C4-2B (cell line): ENCODE results near the gene PPP1R17.

ENCODE experiments used
- H3K27ac ChIP-seq: fragments of 450-650 bp; 2 replicates; pipeline ENCODE4 v1.5.1; 2017
- ZFX ChIP-seq: fragments of 450-650 bp; IDR thresholded peaks from 2 replicates; pipeline ENCODE4 v1.6.1; 2017
- TF ChIP-seq, protein P1 (sequence below): fragments of 450-650 bp; conservative IDR thresholded peaks from 2 replicates; pipeline ENCODE4 v1.5.1; 2017; ENCODE audit warnings: mild to moderate bottlenecking

Gene PPP1R17

DNA sequence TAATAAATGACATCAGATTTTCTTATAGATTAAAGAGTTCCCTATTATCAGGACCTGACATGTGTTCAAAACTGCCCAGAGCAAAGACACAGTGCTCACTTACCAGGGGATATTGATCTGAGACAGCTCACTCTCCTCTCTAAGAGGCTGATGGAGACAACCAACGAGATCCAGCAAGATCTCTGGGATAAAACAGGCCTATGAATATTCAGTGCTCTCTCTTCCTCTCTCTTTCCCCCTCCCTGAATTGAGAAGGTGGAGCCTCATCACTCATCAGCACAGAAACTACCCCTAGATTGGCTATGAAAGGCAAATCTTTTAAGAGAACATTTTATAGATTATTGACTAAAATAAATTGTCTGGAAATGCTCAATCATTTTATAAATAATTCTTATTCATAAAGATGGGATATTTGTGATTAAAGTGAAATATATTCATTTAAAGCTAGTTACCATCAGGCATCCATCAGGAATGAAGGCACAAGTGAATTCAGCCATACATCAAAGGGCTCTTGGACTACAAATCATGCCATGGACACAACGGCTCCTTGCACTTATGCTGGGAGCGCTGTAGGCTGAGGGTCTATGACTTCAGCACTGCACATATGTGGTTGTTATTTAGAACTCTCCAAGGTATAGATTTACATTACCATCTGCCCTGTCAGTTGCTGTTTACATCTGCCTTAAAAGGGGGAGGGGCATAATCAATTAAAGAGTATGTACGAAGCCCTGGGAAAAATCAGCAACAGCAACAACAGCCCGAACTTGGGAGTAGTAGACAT lies 3.4 kb upstream of the PPP1R17 start:
- no peak overlapping the region for H3K27ac ChIP-seq
- TF ChIP-seq, protein P1, sequence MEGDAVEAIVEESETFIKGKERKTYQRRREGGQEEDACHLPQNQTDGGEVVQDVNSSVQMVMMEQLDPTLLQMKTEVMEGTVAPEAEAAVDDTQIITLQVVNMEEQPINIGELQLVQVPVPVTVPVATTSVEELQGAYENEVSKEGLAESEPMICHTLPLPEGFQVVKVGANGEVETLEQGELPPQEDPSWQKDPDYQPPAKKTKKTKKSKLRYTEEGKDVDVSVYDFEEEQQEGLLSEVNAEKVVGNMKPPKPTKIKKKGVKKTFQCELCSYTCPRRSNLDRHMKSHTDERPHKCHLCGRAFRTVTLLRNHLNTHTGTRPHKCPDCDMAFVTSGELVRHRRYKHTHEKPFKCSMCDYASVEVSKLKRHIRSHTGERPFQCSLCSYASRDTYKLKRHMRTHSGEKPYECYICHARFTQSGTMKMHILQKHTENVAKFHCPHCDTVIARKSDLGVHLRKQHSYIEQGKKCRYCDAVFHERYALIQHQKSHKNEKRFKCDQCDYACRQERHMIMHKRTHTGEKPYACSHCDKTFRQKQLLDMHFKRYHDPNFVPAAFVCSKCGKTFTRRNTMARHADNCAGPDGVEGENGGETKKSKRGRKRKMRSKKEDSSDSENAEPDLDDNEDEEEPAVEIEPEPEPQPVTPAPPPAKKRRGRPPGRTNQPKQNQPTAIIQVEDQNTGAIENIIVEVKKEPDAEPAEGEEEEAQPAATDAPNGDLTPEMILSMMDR, result no peak
- TF ChIP-seq ZFX, result no peak

DNA sequence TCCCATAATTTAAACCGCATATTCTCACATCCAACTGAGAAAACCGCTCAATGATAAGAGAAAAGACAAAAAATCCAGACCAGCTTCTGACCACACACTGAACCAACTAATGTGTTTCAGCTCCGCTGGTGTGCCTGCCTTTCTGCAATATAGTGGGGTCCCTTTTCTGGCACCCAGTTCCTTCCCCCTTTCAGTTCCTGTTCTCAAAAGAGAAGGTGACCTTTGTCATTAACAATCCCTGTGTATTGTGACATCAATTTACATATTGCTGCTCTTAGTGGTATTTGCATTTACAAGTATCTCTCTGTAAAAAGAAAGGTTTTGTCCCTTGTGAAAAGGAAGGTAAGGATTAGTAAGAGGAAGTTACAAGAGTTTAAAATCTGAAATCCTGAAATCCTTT lies 1.4 kb downstream of the PPP1R17 start:
- no peak overlapping the region for H3K27ac ChIP-seq
- TF ChIP-seq ZFX, result no peak
- TF ChIP-seq, protein P1, result no peak

DNA sequence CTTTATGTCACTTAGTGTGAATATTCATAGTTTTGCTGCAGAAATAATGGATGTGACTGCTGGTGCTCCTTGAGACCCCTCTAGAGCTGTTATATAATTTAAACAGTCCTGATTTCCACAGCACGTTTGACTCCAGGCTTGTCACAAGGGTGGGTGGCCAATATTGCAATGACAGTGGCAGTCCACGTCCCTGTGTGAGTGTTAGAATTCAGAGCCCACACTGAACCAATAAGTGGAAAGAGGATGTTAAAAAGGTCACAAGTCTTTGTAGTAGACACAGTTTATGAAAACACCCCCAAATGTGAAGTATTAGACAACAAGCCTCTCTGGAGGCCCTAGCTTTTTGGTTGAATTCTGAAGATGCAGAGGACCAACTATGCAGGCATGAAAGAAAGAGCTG lies 2.0 kb downstream of the PPP1R17 start:
- TF ChIP-seq ZFX, result no peak
- TF ChIP-seq, protein P1, result no peak
- no peak overlapping the region for H3K27ac ChIP-seq

DNA sequence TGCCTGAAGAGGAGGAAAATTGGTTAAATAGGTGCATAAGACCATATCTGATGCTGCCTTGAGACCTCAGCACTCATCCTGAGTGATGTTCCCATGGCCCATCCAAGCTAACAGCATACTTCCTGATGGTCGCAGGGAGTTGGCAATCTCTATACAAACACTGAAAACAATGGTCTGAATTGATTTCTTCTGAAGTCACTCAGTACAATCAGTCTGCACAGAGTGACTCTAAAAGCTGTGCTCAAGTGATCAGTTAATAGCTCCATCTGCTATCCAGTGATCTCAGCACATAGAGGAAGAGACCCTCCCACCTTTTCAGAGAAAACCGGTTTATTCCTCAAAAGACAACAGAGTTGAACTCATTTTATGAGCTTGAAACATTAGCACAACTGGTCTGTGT lies 3.9 kb downstream of the PPP1R17 start:
- TF ChIP-seq ZFX, result no peak
- TF ChIP-seq, protein P1, result no peak
- H3K27ac ChIP-seq, result no peak overlapping the region

DNA sequence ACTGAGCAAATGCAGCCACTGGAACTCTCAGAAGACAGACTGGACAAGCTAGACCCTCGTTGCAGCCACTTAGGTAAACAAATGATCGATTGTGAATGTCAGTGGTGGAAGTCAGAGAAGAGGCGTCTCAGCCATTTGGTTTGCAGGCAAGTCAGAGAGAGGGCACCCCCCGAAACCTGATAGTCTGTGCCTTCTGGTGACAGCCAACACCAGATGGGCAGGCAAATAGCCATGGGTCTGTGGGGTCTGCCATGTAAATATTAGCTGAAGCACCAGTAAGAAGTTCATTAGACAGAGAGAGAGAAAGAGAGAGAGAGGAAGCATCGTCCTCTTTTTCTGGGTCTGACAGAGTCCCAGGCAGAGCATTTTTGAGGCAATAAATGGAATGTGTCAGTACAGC lies 5.4 kb downstream of the PPP1R17 start:
- no peak overlapping the region for H3K27ac ChIP-seq
- TF ChIP-seq, protein P1, result no peak
- TF ChIP-seq ZFX, result no peak

DNA sequence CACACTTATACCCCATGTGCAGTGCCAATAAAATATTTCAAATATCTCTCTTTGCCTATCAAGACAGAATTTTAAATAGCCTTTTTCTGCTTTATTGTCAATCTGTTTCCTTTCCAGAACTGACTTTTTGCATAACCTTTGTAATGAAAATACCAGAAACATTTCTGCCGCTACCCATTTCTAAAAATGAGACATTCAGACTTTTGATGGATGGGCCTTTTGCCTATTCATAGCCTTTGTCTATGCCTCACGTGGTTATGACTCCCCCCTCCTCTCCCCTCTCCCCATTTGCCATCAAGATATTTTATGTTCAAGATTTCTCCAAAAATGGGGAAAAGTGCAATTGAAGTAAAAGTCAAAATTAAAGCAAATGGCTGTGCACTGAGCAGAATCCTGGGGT lies 5.9 kb downstream of the PPP1R17 start:
- TF ChIP-seq ZFX, result no peak
- TF ChIP-seq, protein P1, result no peak
- no peak overlapping the region for H3K27ac ChIP-seq

DNA sequence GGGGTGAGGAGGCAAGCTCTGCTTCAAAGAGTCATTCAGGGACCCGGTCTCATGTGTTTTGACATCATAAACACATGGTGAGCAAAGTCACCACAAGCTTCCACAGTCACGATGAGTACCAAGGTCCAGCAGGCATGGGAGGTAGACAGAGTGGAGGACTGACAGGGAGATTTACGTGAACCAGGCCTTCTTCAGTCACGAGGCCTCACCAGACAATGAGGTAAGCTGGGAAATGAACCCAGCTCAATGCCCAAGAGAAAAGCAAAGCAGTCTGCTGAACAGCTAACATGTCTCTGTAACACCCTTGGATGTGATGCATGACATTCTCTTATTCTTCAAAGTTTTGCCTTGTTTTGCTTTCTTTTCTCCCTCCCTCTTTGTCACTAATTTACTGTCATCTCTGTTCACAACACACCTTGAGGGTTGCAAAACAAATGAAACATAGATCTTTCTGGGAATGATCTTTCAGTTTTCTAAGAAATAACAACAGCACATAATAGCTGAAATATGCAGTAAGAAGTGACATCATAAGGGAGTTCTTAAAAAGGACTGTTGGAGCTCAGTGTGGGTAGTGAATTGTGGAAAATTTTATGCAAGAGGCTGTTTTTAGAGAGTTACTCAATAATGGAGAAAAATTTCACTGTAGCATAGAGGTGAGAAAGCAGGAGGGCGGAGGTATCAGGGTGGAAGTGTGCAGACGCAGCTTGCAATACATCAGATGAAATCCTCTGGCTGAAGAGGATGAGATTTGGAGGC lies 9.0 kb downstream of the PPP1R17 start:
- H3K27ac ChIP-seq, result no peak overlapping the region
- TF ChIP-seq ZFX, result no peak
- TF ChIP-seq, protein P1, result no peak
